C4-2B (cell line): ENCODE measurements around the gene ITPR1.

ENCODE experiments used
- H3K27ac ChIP-seq: fragments of 450-650 bp; 2 replicates; pipeline ENCODE4 v1.5.1; 2017
- CTCF ChIP-seq: fragments of 450-650 bp; conservative IDR thresholded peaks from 2 replicates; pipeline ENCODE4 v1.5.1; 2017; ENCODE audit warnings: mild to moderate bottlenecking
- ZFX ChIP-seq: fragments of 450-650 bp; IDR thresholded peaks from 2 replicates; pipeline ENCODE4 v1.6.1; 2017

ITPR1 gene

GRCh38 chr3:4570840-4571621, 77.9 kb downstream of the ITPR1 start:
- TF ChIP-seq CTCF (no peak), ZFX (no peak)
- H3K27ac ChIP-seq = no peak overlapping the region

- no peak overlapping the region for H3K27ac ChIP-seq
- TF ChIP-seq ZFX (no peak), CTCF (peak; percentile 15)
Observed at GRCh38 chr3:4571690-4572334, 78.7 kb downstream of the ITPR1 start.

- TF ChIP-seq CTCF = no peak
- no peak for TF ChIP-seq ZFX
- H3K27ac ChIP-seq = no peak overlapping the region
Observed at GRCh38 chr3:4573153-4573552, 80.0 kb downstream of the ITPR1 start.

GRCh38 chr3:4574426-4574965, 81.3 kb downstream of the ITPR1 start:
- TF ChIP-seq ZFX (no peak), CTCF (no peak)
- H3K27ac ChIP-seq = no peak overlapping the region

DNA sequence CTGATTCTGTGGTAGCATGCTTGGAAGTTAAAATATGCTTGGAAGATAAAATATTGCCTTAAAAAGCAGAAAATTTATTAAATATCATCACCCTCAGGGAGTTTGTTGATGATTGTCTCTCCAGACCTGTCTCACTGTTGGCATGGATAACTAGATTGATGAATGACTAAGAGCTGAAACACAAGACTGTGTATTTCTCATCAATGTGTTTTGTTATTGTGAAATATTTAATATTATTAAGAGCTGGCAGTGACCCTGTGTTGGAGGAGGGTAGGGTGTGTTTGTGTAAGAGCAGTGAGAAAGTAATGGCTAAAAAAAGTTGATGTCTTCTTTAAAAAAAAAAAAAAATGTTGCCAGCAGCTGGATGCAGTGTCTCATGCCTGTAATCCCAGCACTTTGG, 82.2 kb downstream of the ITPR1 start:
- TF ChIP-seq CTCF (no peak), ZFX (no peak)
- no peak overlapping the region for H3K27ac ChIP-seq

GRCh38 chr3:4577721-4578120, 84.6 kb downstream of the ITPR1 start:
- H3K27ac ChIP-seq = no peak overlapping the region
- TF ChIP-seq CTCF = no peak
- TF ChIP-seq ZFX = no peak
